ENCODE results near the gene GPR45.

- no peak for TF ChIP-seq EZH2 (IDR thresholded peaks at IDR 0.05; ENCODE audit: borderline replicate concordance, low read length)
- TF ChIP-seq, protein P1, sequence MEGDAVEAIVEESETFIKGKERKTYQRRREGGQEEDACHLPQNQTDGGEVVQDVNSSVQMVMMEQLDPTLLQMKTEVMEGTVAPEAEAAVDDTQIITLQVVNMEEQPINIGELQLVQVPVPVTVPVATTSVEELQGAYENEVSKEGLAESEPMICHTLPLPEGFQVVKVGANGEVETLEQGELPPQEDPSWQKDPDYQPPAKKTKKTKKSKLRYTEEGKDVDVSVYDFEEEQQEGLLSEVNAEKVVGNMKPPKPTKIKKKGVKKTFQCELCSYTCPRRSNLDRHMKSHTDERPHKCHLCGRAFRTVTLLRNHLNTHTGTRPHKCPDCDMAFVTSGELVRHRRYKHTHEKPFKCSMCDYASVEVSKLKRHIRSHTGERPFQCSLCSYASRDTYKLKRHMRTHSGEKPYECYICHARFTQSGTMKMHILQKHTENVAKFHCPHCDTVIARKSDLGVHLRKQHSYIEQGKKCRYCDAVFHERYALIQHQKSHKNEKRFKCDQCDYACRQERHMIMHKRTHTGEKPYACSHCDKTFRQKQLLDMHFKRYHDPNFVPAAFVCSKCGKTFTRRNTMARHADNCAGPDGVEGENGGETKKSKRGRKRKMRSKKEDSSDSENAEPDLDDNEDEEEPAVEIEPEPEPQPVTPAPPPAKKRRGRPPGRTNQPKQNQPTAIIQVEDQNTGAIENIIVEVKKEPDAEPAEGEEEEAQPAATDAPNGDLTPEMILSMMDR (conservative IDR thresholded peaks at IDR 0.05 in 1 of 2, IDR thresholded peaks at IDR 0.05 in 1 of 2; ENCODE audit: extremely low read depth in 1 of 2, insufficient read depth in 1 of 2, low read depth in 1 of 2, low read length in 2 of 2) = no peak
Measured at GRCh38 chr2:105231232-105231619, 10.3 kb upstream of the GPR45 start.
